ENCODE data around the gene LAMC3.

Gene LAMC3

GRCh38 chr9:131085370-131086122 lies 76.6 kb downstream of the LAMC3 start:
- POLR2A ChIA-PET = no interaction called here
- CTCF ChIA-PET = no interaction called here
- TF ChIP-seq, protein P1, sequence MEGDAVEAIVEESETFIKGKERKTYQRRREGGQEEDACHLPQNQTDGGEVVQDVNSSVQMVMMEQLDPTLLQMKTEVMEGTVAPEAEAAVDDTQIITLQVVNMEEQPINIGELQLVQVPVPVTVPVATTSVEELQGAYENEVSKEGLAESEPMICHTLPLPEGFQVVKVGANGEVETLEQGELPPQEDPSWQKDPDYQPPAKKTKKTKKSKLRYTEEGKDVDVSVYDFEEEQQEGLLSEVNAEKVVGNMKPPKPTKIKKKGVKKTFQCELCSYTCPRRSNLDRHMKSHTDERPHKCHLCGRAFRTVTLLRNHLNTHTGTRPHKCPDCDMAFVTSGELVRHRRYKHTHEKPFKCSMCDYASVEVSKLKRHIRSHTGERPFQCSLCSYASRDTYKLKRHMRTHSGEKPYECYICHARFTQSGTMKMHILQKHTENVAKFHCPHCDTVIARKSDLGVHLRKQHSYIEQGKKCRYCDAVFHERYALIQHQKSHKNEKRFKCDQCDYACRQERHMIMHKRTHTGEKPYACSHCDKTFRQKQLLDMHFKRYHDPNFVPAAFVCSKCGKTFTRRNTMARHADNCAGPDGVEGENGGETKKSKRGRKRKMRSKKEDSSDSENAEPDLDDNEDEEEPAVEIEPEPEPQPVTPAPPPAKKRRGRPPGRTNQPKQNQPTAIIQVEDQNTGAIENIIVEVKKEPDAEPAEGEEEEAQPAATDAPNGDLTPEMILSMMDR (IDR thresholded peaks at IDR 0.05; ENCODE audit: control extremely low read depth, extremely low read depth, low read depth, missing control alignments) = no peak
- DNase-seq (ENCODE audit: extremely low spot score) = no peak

DNA sequence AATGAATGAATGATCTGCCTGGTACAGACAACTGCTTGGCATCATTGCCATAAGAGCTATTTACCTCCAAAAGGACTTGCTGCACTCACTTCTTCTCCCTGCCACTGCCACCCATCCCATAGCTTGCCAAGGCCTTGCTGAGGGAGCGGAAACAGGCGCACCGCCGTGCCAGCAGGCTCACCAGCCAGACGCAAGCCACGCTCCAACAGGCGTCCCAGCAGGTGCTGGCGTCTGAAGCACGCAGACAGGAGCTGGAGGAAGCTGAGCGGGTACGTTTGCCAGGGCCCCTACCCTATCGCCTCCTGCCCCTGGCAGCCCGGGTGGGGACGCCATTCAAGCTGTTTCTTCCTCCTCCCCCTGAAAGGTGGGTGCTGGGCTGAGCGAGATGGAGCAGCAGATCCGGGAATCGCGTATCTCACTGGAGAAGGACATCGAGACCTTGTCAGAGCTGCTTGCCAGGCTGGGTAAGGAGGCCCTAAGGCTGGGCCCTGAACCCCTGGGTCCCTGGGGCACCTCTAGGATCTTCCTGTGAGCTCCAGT lies 78.5 kb downstream of the LAMC3 start:
- ChIA-PET POLR2A (no interaction called here), CTCF (interaction anchor here (1.1 kb wide), 1 partner anchor 9 kb away, joined by 3 read pairs; no protein-coding TSS in a partner anchor)
- DNase-seq (ENCODE audit: extremely low spot score) = no peak
- TF ChIP-seq, protein P1 (IDR thresholded peaks at IDR 0.05; ENCODE audit: control extremely low read depth, extremely low read depth, low read depth, missing control alignments) = no peak

DNA sequence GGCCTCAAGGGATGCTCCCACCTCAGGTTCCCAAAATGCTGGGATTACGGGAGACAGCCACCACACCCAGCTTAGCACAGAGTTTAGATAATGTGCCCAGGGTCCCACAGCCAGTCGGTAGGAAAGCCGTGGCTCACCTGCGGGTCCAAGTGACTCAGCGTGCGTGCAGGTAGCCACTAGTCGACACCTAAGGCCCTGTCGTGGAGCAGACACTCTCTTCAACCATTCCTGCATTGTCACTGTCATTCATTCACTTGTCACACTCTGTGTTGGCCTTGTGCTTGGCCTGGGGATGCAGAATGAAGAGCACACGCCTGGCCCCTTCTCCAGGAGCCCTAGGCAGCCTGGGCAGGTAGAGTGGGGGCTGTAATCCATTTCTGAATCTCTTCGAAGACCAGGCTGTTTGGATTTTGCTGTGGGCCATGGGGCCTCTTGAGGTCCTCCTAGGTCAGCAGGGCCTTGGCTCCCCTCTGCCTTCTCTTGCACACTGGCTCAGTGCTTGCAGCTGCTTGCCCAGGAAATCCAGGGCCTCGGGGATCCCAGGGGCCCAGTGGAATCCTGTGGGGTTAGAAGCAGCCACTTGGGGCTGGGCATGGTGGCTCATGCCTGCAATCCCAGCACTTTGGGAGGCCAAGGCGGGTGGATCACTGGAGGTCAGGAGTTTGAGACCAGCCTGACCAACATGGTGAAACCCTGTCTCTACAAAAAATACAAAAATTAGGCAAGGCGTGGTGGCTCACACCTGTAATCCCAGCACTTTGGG lies 81.2 kb downstream of the LAMC3 start:
- TF ChIP-seq, protein P1 (IDR thresholded peaks at IDR 0.05; ENCODE audit: control extremely low read depth, extremely low read depth, low read depth, missing control alignments) = no peak
- DNase-seq (ENCODE audit: extremely low spot score) = no peak
- ChIA-PET CTCF (no interaction called here), POLR2A (no interaction called here)

- DNase-seq (ENCODE audit: extremely low spot score) = no peak
- ChIA-PET CTCF (interaction anchor here (1.0 kb wide), 1 partner anchor 87 kb away, joined by 4 read pairs; no protein-coding TSS in a partner anchor), POLR2A (no interaction called here)
- TF ChIP-seq, protein P1 (IDR thresholded peaks at IDR 0.05; ENCODE audit: control extremely low read depth, extremely low read depth, low read depth, missing control alignments) = no peak
These were observed 82.5 kb downstream of the LAMC3 start for GRCh38 chr9:131091352-131091992.

DNA sequence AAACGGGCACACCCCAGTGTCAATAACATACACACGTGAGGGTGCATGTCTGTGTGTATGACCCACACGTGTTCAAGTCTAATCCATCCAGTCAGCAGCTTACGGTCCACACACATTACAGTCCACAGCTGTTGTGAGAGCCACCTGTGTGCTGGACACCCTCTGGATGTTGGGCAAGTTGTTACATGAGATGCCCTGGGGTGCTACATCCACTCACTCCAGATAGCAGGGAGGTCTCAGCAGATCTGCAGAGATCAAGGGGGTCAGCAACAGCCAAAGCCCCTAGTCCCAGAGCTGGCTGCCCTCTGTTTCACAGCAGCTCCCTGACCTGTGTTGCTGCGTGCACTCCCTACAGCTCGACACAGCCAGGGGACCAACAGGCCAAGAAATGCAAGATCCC lies 83.1 kb downstream of the LAMC3 start:
- POLR2A ChIA-PET = no interaction called here
- CTCF ChIA-PET = no interaction called here
- no peak for DNase-seq (ENCODE audit: extremely low spot score)
- TF ChIP-seq, protein P1 (IDR thresholded peaks at IDR 0.05; ENCODE audit: control extremely low read depth, extremely low read depth, low read depth, missing control alignments) = no peak
